H1 (cell line): ENCODE data around the gene REPIN1. TPM values are rescaled to one million over a fixed set of nuclear protein-coding genes. Genes with fewer than 3 reads are reported as not detected.

Source experiments
- BCL11A ChIP-seq, 2 experiments: IDR thresholded peaks; one replicate each; pipeline ENCODE4 v1.6.1; 2011; ENCODE audit warnings: low read depth in 2 of 2, low read length in 2 of 2, mild to moderate bottlenecking in 2 of 2
- CREB1 ChIP-seq: IDR thresholded peaks from 2 replicates; pipeline ENCODE4 v1.6.1; 2012; ENCODE audit warnings: inconsistent platforms
- HDAC2 ChIP-seq, 2 experiments: fragments of 300-600 bp in 1 of 2; sonication (generic) in 1 of 2; IDR thresholded peaks; 2 replicates each; pipeline ENCODE4 v1.6.1; 2011 to 2012; ENCODE audit warnings: low read depth in 2 of 2, low read length in 2 of 2, mild to moderate bottlenecking in 2 of 2, moderate library complexity in 2 of 2, borderline replicate concordance in 1 of 2, inconsistent platforms in 1 of 2
- MAFK ChIP-seq: IDR thresholded peaks from 2 replicates; pipeline ENCODE4 v1.6.1; 2012; ENCODE audit warnings: low read depth, mild to moderate bottlenecking, improper control_type of control experiment, low read length
- NRF1 ChIP-seq: IDR thresholded peaks from 2 replicates; pipeline ENCODE4 v1.6.1; 2011; ENCODE audit warnings: mild to moderate bottlenecking, low read depth, low read length, improper control_type of control experiment
- POLR2AphosphoS5 ChIP-seq: IDR thresholded peaks from 2 replicates; pipeline ENCODE4 v1.6.1; 2011; ENCODE audit warnings: low read depth, low read length
- RNF2 ChIP-seq: fragments of 200-900, 300-1000 bp; sonication (generic); IDR thresholded peaks from 2 replicates; pipeline ENCODE4 v1.7.1; 2016; ENCODE audit warnings: borderline replicate concordance, low read depth, mild to moderate bottlenecking, antibody characterized with exemption, low read length; ENCODE audit not compliant: poor library complexity, severe bottlenecking; ENCODE audit errors: missing control alignments
- SAP30 ChIP-seq: fragments of 300-600 bp; sonication (generic); IDR thresholded peaks from 2 replicates; pipeline ENCODE4 v1.7.1; 2012; ENCODE audit warnings: low read length, moderate library complexity, mild to moderate bottlenecking, inconsistent platforms; ENCODE audit not compliant: insufficient read depth, insufficient replicate concordance
- polyA plus RNA-seq, 7 experiments: library from polyadenylated mRNA; depleted of rRNA in 3 of 7; stranded (reverse) in 5 of 7; unstranded in 2 of 7; fragments of >200 nt in 5 of 7; fragments of 200-250 nt in 2 of 7; gene quantifications; 1 replicate in 5 of 7; 2 replicates in 1 of 7; 4 replicates in 1 of 7; pipeline versions ENCODE4 v1.2.1 to v1.2.3, GENCODE V29; 2011 to 2013; ENCODE audit warnings: missing spikeins in 2 of 7, mixed read lengths in 2 of 7
- total RNA-seq: library from RNA; stranded (reverse); fragmentation: NEBNext Ultra II Directional; extraction: Animal tissue kit (Norgen Biotek cat#: 25700); gene quantifications from 2 replicates; pipeline ENCODE4 v1.2.1, GENCODE V29; 2021
- TF ChIP-seq, protein P1 (sequence below): fragments of 300-600 bp; sonication (generic); IDR thresholded peaks from 2 replicates; pipeline ENCODE4 v1.7.1; 2012; ENCODE audit warnings: low read length, moderate library complexity, mild to moderate bottlenecking, inconsistent platforms; ENCODE audit not compliant: insufficient replicate concordance

The REPIN1 gene
- total and polyA plus RNA-seq, 2 of the 8 experiments (the other 6 are each of a cell fraction or from before 2014, with no cell fraction given) = 98.6 to 125 TPM

DNA sequence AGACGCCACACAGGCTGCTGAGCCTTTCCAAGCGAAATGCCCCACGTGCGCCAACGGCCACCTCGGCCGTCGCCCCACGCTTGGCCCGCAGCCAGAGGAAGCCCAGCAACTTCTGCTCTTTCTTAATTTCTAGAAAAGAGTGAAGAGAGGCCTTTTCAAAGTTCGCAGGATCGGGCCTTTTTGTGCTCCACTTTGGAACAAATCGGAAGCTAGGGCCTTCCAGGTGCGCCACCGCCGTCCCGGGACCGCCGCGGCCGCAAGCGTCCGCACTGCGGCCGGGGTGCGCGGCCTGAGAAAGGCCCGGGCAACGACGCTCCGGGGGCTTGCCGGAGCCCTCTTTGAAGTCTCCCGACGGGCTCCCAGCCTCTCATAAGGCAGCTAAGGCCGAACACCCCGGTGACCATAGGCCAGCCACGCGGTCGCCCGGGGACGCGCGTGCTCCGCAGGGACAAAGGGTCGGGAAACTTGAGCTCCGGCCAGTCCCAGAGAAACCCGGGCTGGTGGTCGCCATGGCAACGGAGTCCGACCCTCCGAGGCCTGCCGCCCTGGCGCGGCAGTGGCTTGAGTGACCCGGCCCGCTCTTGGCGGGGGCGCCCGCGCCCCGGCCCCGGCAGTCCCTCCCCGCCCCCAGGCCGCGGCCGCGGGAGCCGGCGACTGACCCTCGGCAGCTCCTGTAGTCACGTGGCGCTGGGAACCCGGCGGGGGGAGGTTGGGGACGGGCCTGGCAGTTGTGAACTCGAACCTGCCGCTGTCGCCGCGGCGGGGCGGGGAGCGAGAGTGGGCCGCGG is at the start of gene REPIN1 (continued):
- TF ChIP-seq, protein P1, sequence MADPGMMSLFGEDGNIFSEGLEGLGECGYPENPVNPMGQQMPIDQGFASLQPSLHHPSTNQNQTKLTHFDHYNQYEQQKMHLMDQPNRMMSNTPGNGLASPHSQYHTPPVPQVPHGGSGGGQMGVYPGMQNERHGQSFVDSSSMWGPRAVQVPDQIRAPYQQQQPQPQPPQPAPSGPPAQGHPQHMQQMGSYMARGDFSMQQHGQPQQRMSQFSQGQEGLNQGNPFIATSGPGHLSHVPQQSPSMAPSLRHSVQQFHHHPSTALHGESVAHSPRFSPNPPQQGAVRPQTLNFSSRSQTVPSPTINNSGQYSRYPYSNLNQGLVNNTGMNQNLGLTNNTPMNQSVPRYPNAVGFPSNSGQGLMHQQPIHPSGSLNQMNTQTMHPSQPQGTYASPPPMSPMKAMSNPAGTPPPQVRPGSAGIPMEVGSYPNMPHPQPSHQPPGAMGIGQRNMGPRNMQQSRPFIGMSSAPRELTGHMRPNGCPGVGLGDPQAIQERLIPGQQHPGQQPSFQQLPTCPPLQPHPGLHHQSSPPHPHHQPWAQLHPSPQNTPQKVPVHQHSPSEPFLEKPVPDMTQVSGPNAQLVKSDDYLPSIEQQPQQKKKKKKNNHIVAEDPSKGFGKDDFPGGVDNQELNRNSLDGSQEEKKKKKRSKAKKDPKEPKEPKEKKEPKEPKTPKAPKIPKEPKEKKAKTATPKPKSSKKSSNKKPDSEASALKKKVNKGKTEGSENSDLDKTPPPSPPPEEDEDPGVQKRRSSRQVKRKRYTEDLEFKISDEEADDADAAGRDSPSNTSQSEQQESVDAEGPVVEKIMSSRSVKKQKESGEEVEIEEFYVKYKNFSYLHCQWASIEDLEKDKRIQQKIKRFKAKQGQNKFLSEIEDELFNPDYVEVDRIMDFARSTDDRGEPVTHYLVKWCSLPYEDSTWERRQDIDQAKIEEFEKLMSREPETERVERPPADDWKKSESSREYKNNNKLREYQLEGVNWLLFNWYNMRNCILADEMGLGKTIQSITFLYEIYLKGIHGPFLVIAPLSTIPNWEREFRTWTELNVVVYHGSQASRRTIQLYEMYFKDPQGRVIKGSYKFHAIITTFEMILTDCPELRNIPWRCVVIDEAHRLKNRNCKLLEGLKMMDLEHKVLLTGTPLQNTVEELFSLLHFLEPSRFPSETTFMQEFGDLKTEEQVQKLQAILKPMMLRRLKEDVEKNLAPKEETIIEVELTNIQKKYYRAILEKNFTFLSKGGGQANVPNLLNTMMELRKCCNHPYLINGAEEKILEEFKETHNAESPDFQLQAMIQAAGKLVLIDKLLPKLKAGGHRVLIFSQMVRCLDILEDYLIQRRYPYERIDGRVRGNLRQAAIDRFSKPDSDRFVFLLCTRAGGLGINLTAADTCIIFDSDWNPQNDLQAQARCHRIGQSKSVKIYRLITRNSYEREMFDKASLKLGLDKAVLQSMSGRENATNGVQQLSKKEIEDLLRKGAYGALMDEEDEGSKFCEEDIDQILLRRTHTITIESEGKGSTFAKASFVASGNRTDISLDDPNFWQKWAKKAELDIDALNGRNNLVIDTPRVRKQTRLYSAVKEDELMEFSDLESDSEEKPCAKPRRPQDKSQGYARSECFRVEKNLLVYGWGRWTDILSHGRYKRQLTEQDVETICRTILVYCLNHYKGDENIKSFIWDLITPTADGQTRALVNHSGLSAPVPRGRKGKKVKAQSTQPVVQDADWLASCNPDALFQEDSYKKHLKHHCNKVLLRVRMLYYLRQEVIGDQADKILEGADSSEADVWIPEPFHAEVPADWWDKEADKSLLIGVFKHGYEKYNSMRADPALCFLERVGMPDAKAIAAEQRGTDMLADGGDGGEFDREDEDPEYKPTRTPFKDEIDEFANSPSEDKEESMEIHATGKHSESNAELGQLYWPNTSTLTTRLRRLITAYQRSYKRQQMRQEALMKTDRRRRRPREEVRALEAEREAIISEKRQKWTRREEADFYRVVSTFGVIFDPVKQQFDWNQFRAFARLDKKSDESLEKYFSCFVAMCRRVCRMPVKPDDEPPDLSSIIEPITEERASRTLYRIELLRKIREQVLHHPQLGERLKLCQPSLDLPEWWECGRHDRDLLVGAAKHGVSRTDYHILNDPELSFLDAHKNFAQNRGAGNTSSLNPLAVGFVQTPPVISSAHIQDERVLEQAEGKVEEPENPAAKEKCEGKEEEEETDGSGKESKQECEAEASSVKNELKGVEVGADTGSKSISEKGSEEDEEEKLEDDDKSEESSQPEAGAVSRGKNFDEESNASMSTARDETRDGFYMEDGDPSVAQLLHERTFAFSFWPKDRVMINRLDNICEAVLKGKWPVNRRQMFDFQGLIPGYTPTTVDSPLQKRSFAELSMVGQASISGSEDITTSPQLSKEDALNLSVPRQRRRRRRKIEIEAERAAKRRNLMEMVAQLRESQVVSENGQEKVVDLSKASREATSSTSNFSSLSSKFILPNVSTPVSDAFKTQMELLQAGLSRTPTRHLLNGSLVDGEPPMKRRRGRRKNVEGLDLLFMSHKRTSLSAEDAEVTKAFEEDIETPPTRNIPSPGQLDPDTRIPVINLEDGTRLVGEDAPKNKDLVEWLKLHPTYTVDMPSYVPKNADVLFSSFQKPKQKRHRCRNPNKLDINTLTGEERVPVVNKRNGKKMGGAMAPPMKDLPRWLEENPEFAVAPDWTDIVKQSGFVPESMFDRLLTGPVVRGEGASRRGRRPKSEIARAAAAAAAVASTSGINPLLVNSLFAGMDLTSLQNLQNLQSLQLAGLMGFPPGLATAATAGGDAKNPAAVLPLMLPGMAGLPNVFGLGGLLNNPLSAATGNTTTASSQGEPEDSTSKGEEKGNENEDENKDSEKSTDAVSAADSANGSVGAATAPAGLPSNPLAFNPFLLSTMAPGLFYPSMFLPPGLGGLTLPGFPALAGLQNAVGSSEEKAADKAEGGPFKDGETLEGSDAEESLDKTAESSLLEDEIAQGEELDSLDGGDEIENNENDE = no peak
- TF ChIP-seq POLR2AphosphoS5 (peak; percentile 66), BCL11A (IDR thresholded peaks at IDR 0.05; ENCODE audit: low read depth in 2 of 2, low read length in 2 of 2) (no peak), MAFK (no peak), RNF2 (no peak), HDAC2 (IDR thresholded peaks at IDR 0.05; ENCODE audit: borderline replicate concordance in 1 of 2, low read depth in 2 of 2, low read length in 2 of 2) (0 out of 4 replicates have a peak, but pooled peaks of 1 of the 2 experiments have one; percentile 17), CREB1 (no peak), NRF1 (no peak), SAP30 (no peak)
